Esophagus squamous epithelium (tissue), 5 donors: ENCODE results near the gene CBFA2T3. TPM values are rescaled to one million over a fixed set of nuclear protein-coding genes. Genes with fewer than 3 reads are reported as not detected.
"Not testable (repeated sequence)": the region's sequence is repeated elsewhere in the genome, so short reads cannot be mapped to it uniquely, and the experiment has no call there.

Experiments
- DNase-seq: peaks from one replicate; lab custom pipeline; 2025; lab: John Stamatoyannopoulos, UW
- H3K27ac ChIP-seq, 4 donors: fragments of 200-600 bp; sonication (generic); one replicate each; pipeline ENCODE4 v1.5.1; 2016 to 2019; ENCODE audit warnings: mild to moderate bottlenecking in 1 of 4
- H3K27me3 ChIP-seq, 4 donors: fragments of 200-600 bp; sonication (generic); 1 replicate in 3 of 4; 2 replicates in 1 of 4; pipeline versions ENCODE4 v1.5.1 to v1.6.0; 2017 to 2021; ENCODE audit warnings: antibody characterized with exemption in 1 of 4
- H3K36me3 ChIP-seq, 3 donors: fragments of 200-600 bp; sonication (generic); one replicate each; pipeline ENCODE4 v1.5.1; 2016 to 2019
- H3K4me1 ChIP-seq, 3 donors: fragments of 200-600 bp; sonication (generic); one replicate each; pipeline ENCODE4 v1.5.1; 2017 to 2019
- H3K4me3 ChIP-seq, 4 donors: fragments of 200-600 bp; sonication (generic); 1 replicate in 3 of 4; 2 replicates in 1 of 4; pipeline ENCODE4 v1.5.1; 2016 to 2019; ENCODE audit warnings: mild to moderate bottlenecking in 2 of 4, moderate library complexity in 1 of 4
- H3K9me3 ChIP-seq, 3 donors: fragments of 200-600 bp; sonication (generic); one replicate each; pipeline ENCODE4 v1.5.1; 2016 to 2019
- CTCF ChIP-seq, 6 experiments: fragments of 450-650 bp in 4 of 6; fragments of 200-600 bp in 2 of 6; sonication (generic) in 2 of 6; IDR thresholded peaks; one replicate each; pipeline ENCODE4 v1.5.1; 2016 to 2019; ENCODE audit warnings: antibody characterized with exemption in 6 of 6, mild to moderate bottlenecking in 4 of 6, moderate library complexity in 4 of 6
- POLR2A ChIP-seq, 4 donors: fragments of 450-650 bp; IDR thresholded peaks; one replicate each; pipeline ENCODE4 v1.6.1; 2017; ENCODE audit warnings: antibody characterized with exemption in 4 of 4, mild to moderate bottlenecking in 4 of 4, moderate library complexity in 3 of 4
- WGBS, 2 donors: methylation state at CpG; one replicate each; pipeline ENCODE4 v1.1.5; 2018; 5-methylcytosine and 5-hydroxymethylcytosine counted together
- intact Hi-C: fragments of 100-400 bp; cut with DNase I; formaldehyde crosslinking; loops from one replicate; pipeline ENCODE4 v1.15.0; 2022
- total RNA-seq, 4 donors: library from RNA; depleted of rRNA; stranded (reverse); fragments of >200 nt; gene quantifications; one replicate each; pipeline ENCODE4 v1.1.0, GENCODE V29; 2016
- donor health status: DM: yes; HTN: yes; CAD: no.

Gene CBFA2T3
- total RNA-seq, 4 donors from 2014 or later: 0.18 to 2.7 (median 1.4) TPM

DNA sequence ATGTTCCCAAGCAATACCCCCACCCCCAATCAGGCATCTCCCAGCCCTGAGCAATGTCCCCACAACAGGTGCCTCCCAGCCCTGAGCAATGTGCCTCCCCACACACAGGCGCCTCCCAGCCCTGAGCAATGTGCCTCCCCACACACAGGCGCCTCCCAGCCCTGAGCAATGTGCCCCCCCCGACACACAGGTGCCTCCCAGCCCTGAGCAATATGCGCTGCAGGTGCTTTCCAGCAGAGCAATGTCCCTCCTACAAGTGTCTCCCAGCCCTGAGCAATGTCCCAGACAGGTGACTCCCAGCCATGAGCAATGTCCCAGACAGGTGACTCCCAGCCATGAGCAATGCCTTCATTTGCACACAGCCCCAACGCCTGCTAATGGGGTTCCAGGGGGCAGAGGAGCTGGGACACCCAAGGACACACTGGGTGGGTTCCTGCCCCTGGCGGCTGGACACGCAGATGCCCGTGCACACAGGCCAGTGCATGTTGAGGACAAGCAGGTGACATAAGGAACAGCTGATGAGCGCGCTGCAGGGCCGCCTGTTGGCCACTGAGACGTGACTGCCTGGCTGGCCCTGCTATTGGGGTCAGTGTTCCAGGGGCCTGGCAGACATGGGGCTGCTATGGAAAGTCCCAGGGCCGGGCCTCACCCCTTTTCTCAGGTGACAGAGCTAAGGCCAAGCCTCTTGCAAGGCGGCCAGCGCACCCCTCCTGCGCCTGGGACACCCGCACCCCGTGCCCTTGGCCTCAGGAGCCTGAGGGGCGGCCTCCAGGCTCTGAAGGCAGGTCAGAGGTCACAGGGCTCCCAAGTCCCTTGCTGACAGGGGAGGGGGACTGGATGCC, 83.7 kb downstream of the CBFA2T3 start:
- Histone ChIP-seq H3K9me3 (no peaks in the 10 kb centered on the region), H3K27ac (no peak overlapping the region), H3K4me3 (no peak overlapping the region), H3K4me1 (peaks cover 0 to 4% (median 0%) of the 10 kb centered on the region in 3 donors), H3K27me3 (peaks cover 0 to 10% (median 0%) of the 10 kb centered on the region in 4 donors), H3K36me3 (no peaks in the 10 kb centered on the region)
- intact Hi-C loops: no loop called here
- WGBS, 2 donors: 90% methylated on average over 2 of the region's 19 CpGs; no CpG with 5 or more reads in 1 of the 2 donors
- TF ChIP-seq CTCF (IDR thresholded peaks at IDR 0.05) (no peak), POLR2A (IDR thresholded peaks at IDR 0.05) (no peak)
- DNase-seq: no peak

DNA sequence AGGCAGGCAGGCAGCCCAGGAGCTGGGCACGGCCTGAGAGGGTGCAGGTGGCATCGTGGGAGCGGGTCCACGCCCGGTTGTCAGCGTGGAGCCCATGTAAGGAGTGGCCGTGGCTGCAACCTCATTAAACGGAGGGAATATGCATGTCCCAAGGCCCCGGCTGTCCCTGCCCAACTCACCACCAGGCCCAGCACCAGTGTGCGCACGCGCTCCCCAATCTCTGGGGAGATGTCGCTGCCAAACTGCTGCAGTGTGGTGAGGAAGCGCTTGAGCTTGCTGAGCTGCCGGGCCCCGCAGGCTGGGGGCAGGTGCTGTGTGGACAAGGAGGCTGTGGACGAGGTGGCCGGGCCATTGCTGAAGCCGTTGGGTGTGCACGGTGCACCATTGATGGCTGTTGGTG, 84.9 kb downstream of the CBFA2T3 start:
- Histone ChIP-seq H3K27me3 (peaks cover 0 to 6% (median 0%) of the 10 kb centered on the region in 4 donors), H3K9me3 (no peaks in the 10 kb centered on the region), H3K36me3 (no peaks in the 10 kb centered on the region), H3K4me3 (no peak overlapping the region), H3K4me1 (peaks cover 0 to 16% (median 5%) of the 10 kb centered on the region in 3 donors), H3K27ac (no peak overlapping the region)
- DNase-seq: no peak
- TF ChIP-seq CTCF (IDR thresholded peaks at IDR 0.05): no peak
- TF ChIP-seq POLR2A (IDR thresholded peaks at IDR 0.05): no peak
- intact Hi-C loops: no loop called here
- WGBS, 2 donors: 81 to 83% methylated on average over 3 to 9 of the region's 20 CpGs

DNA sequence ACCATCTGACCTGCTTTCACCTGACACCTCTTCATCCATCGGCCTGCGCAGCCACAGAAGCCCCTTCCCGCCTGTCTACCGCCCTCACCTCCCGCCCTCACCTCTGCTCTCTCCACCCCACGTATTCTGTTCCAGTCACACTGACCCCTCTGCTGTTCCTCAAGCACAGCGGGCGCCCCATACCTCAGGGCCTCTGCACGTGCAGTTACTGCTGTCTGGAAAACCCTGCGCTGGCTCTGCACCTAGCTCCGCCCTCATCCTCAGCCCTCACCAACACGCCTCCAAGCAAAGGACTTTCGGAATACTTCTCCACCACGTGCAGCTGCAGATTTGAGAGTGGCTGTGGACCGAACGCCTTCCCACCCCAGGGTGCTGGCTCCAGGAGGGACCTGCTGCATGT, 85.9 kb downstream of the CBFA2T3 start:
- no peak overlapping the region for H3K27ac ChIP-seq
- peaks cover 0 to 26% (median 5%) of the 10 kb centered on the region in 3 donors for H3K4me1 ChIP-seq
- H3K4me3 ChIP-seq: no peak overlapping the region
- intact Hi-C loops: no loop called here
- 80 to 92% methylated on average over 11 to 16 of the region's 16 CpGs for WGBS, 2 donors
- no peak for DNase-seq
- TF ChIP-seq CTCF (IDR thresholded peaks at IDR 0.05) (no peak), POLR2A (IDR thresholded peaks at IDR 0.05) (no peak)
- H3K27me3 ChIP-seq: peaks cover 0 to 6% (median 0%) of the 10 kb centered on the region in 4 donors
- no peaks in the 10 kb centered on the region for H3K9me3 ChIP-seq
- no peaks in the 10 kb centered on the region for H3K36me3 ChIP-seq

GRCh38 chr16:88889702-88890352, 87.2 kb downstream of the CBFA2T3 start:
- intact Hi-C loops, H3K27me3 ChIP-seq, H3K27ac ChIP-seq, H3K4me3 ChIP-seq, H3K9me3 ChIP-seq, DNase-seq, H3K36me3 ChIP-seq: not testable (repeated sequence)
- H3K4me1 ChIP-seq: peaks cover 0 to 33% (median 5%) of the 10 kb centered on the region in 3 donors
- WGBS, 2 donors: 88 to 94% methylated on average over 8 to 38 of the region's 48 CpGs

GRCh38 chr16:88888461-88889387, 88.3 kb downstream of the CBFA2T3 start:
- Histone ChIP-seq H3K27me3 (peaks cover 0 to 6% (median 0%) of the 10 kb centered on the region in 4 donors), H3K4me1 (peaks cover 0 to 33% (median 5%) of the 10 kb centered on the region in 3 donors), H3K4me3 (no peak overlapping the region), H3K9me3 (no peaks in the 10 kb centered on the region), H3K36me3 (peaks cover 0 to 13% (median 0%) of the 10 kb centered on the region in 3 donors), H3K27ac (peak overlapping the region in 2 of 4 donors; percentile 53 to 55)
- TF ChIP-seq CTCF (IDR thresholded peaks at IDR 0.05) (no peak), POLR2A (IDR thresholded peaks at IDR 0.05) (no peak)
- DNase-seq: no peak
- WGBS, 2 donors: 57 to 61% methylated on average over 11 to 12 of the region's 30 CpGs
- intact Hi-C loops: no loop called here
